Testis (tissue), 2 donors: ENCODE data around the gene SORT1.

Experiments used
- POLR2A ChIP-seq: fragments of 450-650 bp; IDR thresholded peaks from one replicate; pipeline ENCODE4 v1.6.1; 2017; ENCODE audit warnings: antibody characterized with exemption, mild to moderate bottlenecking, moderate library complexity
- TF ChIP-seq, protein P1 (sequence below), 3 experiments: fragments of 450-650 bp in 2 of 3; fragments of 200-600 bp in 1 of 3; sonication (generic) in 1 of 3; IDR thresholded peaks; one replicate each; pipeline ENCODE4 v1.5.1; 2016 to 2019; ENCODE audit warnings: antibody characterized with exemption in 3 of 3, mild to moderate bottlenecking in 2 of 3, moderate library complexity in 1 of 3

DNA sequence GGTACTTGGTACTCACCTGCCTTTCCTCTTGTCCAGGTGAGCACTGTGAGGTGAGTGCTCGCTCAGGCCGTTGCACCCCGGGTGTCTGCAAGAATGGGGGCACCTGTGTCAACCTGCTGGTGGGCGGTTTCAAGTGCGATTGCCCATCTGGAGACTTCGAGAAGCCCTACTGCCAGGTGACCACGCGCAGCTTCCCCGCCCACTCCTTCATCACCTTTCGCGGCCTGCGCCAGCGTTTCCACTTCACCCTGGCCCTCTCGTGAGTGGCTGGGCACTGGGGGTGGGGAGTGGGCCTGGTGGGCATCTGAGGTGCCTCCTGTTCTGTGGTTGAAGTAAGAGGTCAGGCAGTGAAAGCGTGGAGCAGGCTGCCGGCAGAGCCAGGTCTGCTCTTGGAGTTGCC is 136.7 kb downstream of the SORT1 start:
- TF ChIP-seq, protein P1, sequence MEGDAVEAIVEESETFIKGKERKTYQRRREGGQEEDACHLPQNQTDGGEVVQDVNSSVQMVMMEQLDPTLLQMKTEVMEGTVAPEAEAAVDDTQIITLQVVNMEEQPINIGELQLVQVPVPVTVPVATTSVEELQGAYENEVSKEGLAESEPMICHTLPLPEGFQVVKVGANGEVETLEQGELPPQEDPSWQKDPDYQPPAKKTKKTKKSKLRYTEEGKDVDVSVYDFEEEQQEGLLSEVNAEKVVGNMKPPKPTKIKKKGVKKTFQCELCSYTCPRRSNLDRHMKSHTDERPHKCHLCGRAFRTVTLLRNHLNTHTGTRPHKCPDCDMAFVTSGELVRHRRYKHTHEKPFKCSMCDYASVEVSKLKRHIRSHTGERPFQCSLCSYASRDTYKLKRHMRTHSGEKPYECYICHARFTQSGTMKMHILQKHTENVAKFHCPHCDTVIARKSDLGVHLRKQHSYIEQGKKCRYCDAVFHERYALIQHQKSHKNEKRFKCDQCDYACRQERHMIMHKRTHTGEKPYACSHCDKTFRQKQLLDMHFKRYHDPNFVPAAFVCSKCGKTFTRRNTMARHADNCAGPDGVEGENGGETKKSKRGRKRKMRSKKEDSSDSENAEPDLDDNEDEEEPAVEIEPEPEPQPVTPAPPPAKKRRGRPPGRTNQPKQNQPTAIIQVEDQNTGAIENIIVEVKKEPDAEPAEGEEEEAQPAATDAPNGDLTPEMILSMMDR (IDR thresholded peaks at IDR 0.05) = no peak
- TF ChIP-seq POLR2A = no peak
